K562 (cell line): ENCODE measurements around the gene XBP1. TPM values are rescaled to one million over a fixed set of nuclear protein-coding genes. Genes with fewer than 3 reads are reported as not detected.

ENCODE experiments used
- ARID1B ChIP-seq: fragments of 450-650 bp; IDR thresholded peaks from 2 replicates; pipeline ENCODE4 v1.6.1; 2016; ENCODE audit warnings: antibody characterized with exemption, mild to moderate bottlenecking, inconsistent platforms
- CBFA2T3 ChIP-seq: fragments of 450-650 bp; IDR thresholded peaks from 2 replicates; pipeline ENCODE4 v1.6.1; 2017
- DPF2 ChIP-seq: fragments of 450-650 bp; IDR thresholded peaks from 2 replicates; pipeline ENCODE4 v1.6.1; 2016
- E2F4 ChIP-seq: sonication (generic); formaldehyde crosslinking; IDR thresholded peaks from 2 replicates; pipeline ENCODE4 v1.8.0; 2022; ENCODE audit warnings: mild to moderate bottlenecking, low read depth, missing genetic modification reagents
- GTF3C2 ChIP-seq: IDR thresholded peaks from 3 replicates; pipeline ENCODE4 v1.6.1; 2011; ENCODE audit warnings: borderline replicate concordance, mild to moderate bottlenecking, moderate library complexity; ENCODE audit not compliant: insufficient read length; ENCODE audit errors: extremely low read depth
- KDM2B ChIP-seq: fragments of 250-450 bp; sonication (Bioruptor Pico); IDR thresholded peaks from 2 replicates; pipeline ENCODE4 v1.8.0; 2021; ENCODE audit warnings: mild to moderate bottlenecking, moderate library complexity
- MCM3 ChIP-seq: fragments of 450-650 bp; IDR thresholded peaks from 2 replicates; pipeline ENCODE4 v1.6.1; 2016
- NR1H2 ChIP-seq: sonication (generic); formaldehyde crosslinking; IDR thresholded peaks from 2 replicates; pipeline ENCODE4 v1.4.0; 2020; ENCODE audit warnings: mild to moderate bottlenecking, missing genetic modification reagents
- NR4A1 ChIP-seq, 2 experiments: fragments of 250-450 bp in 1 of 2; fragments of 450-650 bp in 1 of 2; sonication (Bioruptor Pico) in 1 of 2; IDR thresholded peaks; 2 replicates each; pipeline versions ENCODE4 v1.4.0 to v1.6.1; 2016 to 2020; ENCODE audit warnings: mild to moderate bottlenecking in 2 of 2, missing compliant biosample characterization in 1 of 2, missing genetic modification characterization in 1 of 2, moderate library complexity in 1 of 2
- PTRF ChIP-seq: fragments of 450-650 bp; IDR thresholded peaks from 2 replicates; pipeline ENCODE4 v1.6.1; 2016; ENCODE audit warnings: mild to moderate bottlenecking, missing genetic modification characterization, missing compliant biosample characterization
- RBM17 ChIP-seq: fragments of 200-400 bp; formaldehyde crosslinking; IDR thresholded peaks from 2 replicates; pipeline ENCODE4 v1.6.1; 2017; ENCODE audit warnings: low read depth, mild to moderate bottlenecking, low read length, borderline replicate concordance
- RBM25 ChIP-seq: fragments of 200-400 bp; formaldehyde crosslinking; IDR thresholded peaks from 2 replicates; pipeline ENCODE4 v1.6.1; 2018; ENCODE audit warnings: low read length, low read depth, moderate library complexity; ENCODE audit not compliant: severe bottlenecking
- SP1 ChIP-seq: sonication (generic); formaldehyde crosslinking; IDR thresholded peaks from 2 replicates; pipeline ENCODE4 v1.8.1; 2022; ENCODE audit warnings: mild to moderate bottlenecking, missing genetic modification reagents
- SREBF2 ChIP-seq: sonication (generic); formaldehyde crosslinking; IDR thresholded peaks from 2 replicates; pipeline ENCODE4 v1.4.0; 2020; ENCODE audit warnings: mild to moderate bottlenecking, missing genetic modification reagents
- THRA ChIP-seq: fragments of 450-650 bp; IDR thresholded peaks from 2 replicates; pipeline ENCODE4 v1.6.1; 2017; ENCODE audit warnings: mild to moderate bottlenecking, moderate library complexity
- ZNF121 ChIP-seq: sonication (generic); formaldehyde crosslinking; conservative IDR thresholded peaks from 2 replicates; pipeline ENCODE4 v1.8.0; 2022; ENCODE audit warnings: missing genetic modification reagents
- ZNF324 ChIP-seq: fragments of 250-450 bp; sonication (Bioruptor Pico); IDR thresholded peaks from 2 replicates; pipeline ENCODE4 v1.4.0; 2020; ENCODE audit warnings: mild to moderate bottlenecking
- ZNF583 ChIP-seq: fragments of 250-450 bp; sonication (Bioruptor Pico); IDR thresholded peaks from 2 replicates; pipeline ENCODE4 v1.4.0; 2020
- polyA plus RNA-seq, 8 experiments: library from polyadenylated mRNA; depleted of rRNA in 4 of 8; stranded (reverse) in 5 of 8; unstranded in 3 of 8; fragments of >200 nt; fragmentation: Nextera tagmentation in 2 of 8; fragmentation: Illumina TruSeq in 1 of 8; extraction: Ambion mirVana in 2 of 8; extraction: Trizol in 1 of 8; gene quantifications; 2 replicates each; pipeline versions ENCODE4 v1.2.1 to v1.2.3, GENCODE V29; 2011 to 2014; ENCODE audit warnings: inconsistent platforms in 1 of 8, missing spikeins in 1 of 8
- total RNA-seq, 7 experiments: library from RNA; depleted of rRNA in 6 of 7; stranded (reverse); fragments of >200 nt in 6 of 7; fragmentation: Illumina TruSeq in 2 of 7; extraction: Trizol in 2 of 7; gene quantifications; 2 replicates each; pipeline versions ENCODE4 v1.2.1 to v1.2.3, GENCODE V29; 2011 to 2021; ENCODE audit warnings: low replicate concordance in 1 of 7

XBP1 gene
- total and polyA plus RNA-seq, 9 of the 15 experiments (the other 6 are each of a cell fraction or from before 2014, with no cell fraction given): 25.0 to 218 (median 94.6) TPM

GRCh38 chr22:28779833-28780232, 20.5 kb downstream of the XBP1 start (continued):
- TF ChIP-seq CBFA2T3: peak; percentile 62
- TF ChIP-seq ZNF121 (CRISPR knock-in tag): no peak
- no peak for TF ChIP-seq RBM25
- TF ChIP-seq THRA: no peak
- peak; percentile 76 for TF ChIP-seq ARID1B
- peak; percentile 69 for TF ChIP-seq DPF2
- TF ChIP-seq MCM3: no peak
- TF ChIP-seq SREBF2 (CRISPR knock-in tag): no peak
- no peak for TF ChIP-seq ZNF583 (CRISPR knock-in tag)
- no peak for TF ChIP-seq ZNF324 (CRISPR knock-in tag)
- TF ChIP-seq GTF3C2: no peak
- no peak for TF ChIP-seq NR1H2 (CRISPR knock-in tag)
- TF ChIP-seq PTRF: no peak
- no peak for TF ChIP-seq RBM17
- no peak for TF ChIP-seq KDM2B (CRISPR knock-in tag)
- TF ChIP-seq NR4A1 (CRISPR knock-in tag; IDR thresholded peaks at IDR 0.05): no peak
- no peak for TF ChIP-seq NR4A1 (tag; IDR thresholded peaks at IDR 0.05)
- TF ChIP-seq SP1 (CRISPR knock-in tag): no peak
- TF ChIP-seq E2F4 (CRISPR knock-in tag): no peak
- TF ChIP-seq, all 486 proteins: peak for 14
